ENCODE measurements around the gene TMEM185B. TPM values are rescaled to one million over a fixed set of nuclear protein-coding genes. Genes with fewer than 3 reads are reported as not detected.

The TMEM185B gene
- total and polyA plus RNA-seq, 4 donors, result 1.8 to 8.5 (median 6.8) TPM

GRCh38 chr2:120210270-120210693 is 12.9 kb downstream of the TMEM185B start:
- TF ChIP-seq JUND (IDR thresholded peaks at IDR 0.05) (no peak), RXRA (IDR thresholded peaks at IDR 0.05) (no peak), GABPA (IDR thresholded peaks at IDR 0.05 in 1 of 2, conservative IDR thresholded peaks at IDR 0.05 in 1 of 2) (no peak), HNF4A (conservative IDR thresholded peaks at IDR 0.05) (no peak), EGR1 (IDR thresholded peaks at IDR 0.05; ENCODE audit: low read depth in 2 of 2) (no peak), RAD21 (IDR thresholded peaks at IDR 0.05) (no peak), YY1 (IDR thresholded peaks at IDR 0.05) (no peak), FOXA1 (IDR thresholded peaks at IDR 0.05) (no peak), NR2F2 (IDR thresholded peaks at IDR 0.05) (no peak), HNF4G (IDR thresholded peaks at IDR 0.05) (no peak), ATF3 (IDR thresholded peaks at IDR 0.05) (no peak), CTCF (IDR thresholded peaks at IDR 0.05; ENCODE audit: low read depth, low read length, missing input control) (no peak), SP1 (IDR thresholded peaks at IDR 0.05) (no peak)
- Histone ChIP-seq H3K36me3 (ENCODE audit: control insufficient read depth in 4 of 4, insufficient read depth in 3 of 4, low read depth in 1 of 4, low read length in 3 of 4) (no peaks in the 10 kb centered on the region), H3K4me1 (ENCODE audit: control insufficient read depth in 4 of 4, insufficient read depth in 4 of 4, low read length in 3 of 4) (no peaks in the 10 kb centered on the region), H3K27ac (ENCODE audit: low read depth in 1 of 2, low read length in 2 of 2) (no peak overlapping the region), H3K4me3 (ENCODE audit: low read depth in 1 of 3, low read length in 3 of 3) (no peak overlapping the region), H3K27me3 (ENCODE audit: control insufficient read depth in 4 of 4, insufficient read depth in 4 of 4, low read length in 3 of 4) (no peaks in the 10 kb centered on the region), H3K9me3 (ENCODE audit: control insufficient read depth in 4 of 4, low read length in 3 of 4) (no peaks in the 10 kb centered on the region), H3K9ac (ENCODE audit: low read depth in 1 of 2, low read length in 2 of 2) (no peak overlapping the region)
- WGBS, result 62% methylated on average over 10 of the region's 10 CpGs
- DNase-seq (ENCODE audit: low spot score), result no peak

GRCh38 chr2:120209427-120210269 is 13.6 kb downstream of the TMEM185B start:
- Histone ChIP-seq H3K36me3 (ENCODE audit: control insufficient read depth in 4 of 4, insufficient read depth in 3 of 4, low read depth in 1 of 4, low read length in 3 of 4) (no peaks in the 10 kb centered on the region), H3K27ac (ENCODE audit: low read depth in 1 of 2, low read length in 2 of 2) (no peak overlapping the region), H3K9ac (ENCODE audit: low read depth in 1 of 2, low read length in 2 of 2) (no peak overlapping the region), H3K4me3 (ENCODE audit: low read depth in 1 of 3, low read length in 3 of 3) (no peak overlapping the region), H3K9me3 (ENCODE audit: control insufficient read depth in 4 of 4, low read length in 3 of 4) (no peaks in the 10 kb centered on the region), H3K4me1 (ENCODE audit: control insufficient read depth in 4 of 4, insufficient read depth in 4 of 4, low read length in 3 of 4) (no peaks in the 10 kb centered on the region), H3K27me3 (ENCODE audit: control insufficient read depth in 4 of 4, insufficient read depth in 4 of 4, low read length in 3 of 4) (no peaks in the 10 kb centered on the region)
- DNase-seq (ENCODE audit: low spot score), result no peak
- TF ChIP-seq MAX (IDR thresholded peaks at IDR 0.05) (no peak), RAD21 (IDR thresholded peaks at IDR 0.05) (no peak), SP1 (IDR thresholded peaks at IDR 0.05) (no peak), HNF4G (IDR thresholded peaks at IDR 0.05) (no peak), REST (IDR thresholded peaks at IDR 0.05) (no peak), EGR1 (IDR thresholded peaks at IDR 0.05; ENCODE audit: low read depth in 2 of 2) (no peak), FOXA1 (IDR thresholded peaks at IDR 0.05) (no peak), TAF1 (conservative IDR thresholded peaks at IDR 0.05) (no peak), NR2F2 (IDR thresholded peaks at IDR 0.05) (no peak), CTCF (IDR thresholded peaks at IDR 0.05; ENCODE audit: low read depth, low read length, missing input control) (no peak), GABPA (IDR thresholded peaks at IDR 0.05 in 1 of 2, conservative IDR thresholded peaks at IDR 0.05 in 1 of 2) (no peak), FOXA2 (IDR thresholded peaks at IDR 0.05) (no peak), HNF4A (conservative IDR thresholded peaks at IDR 0.05) (no peak), ZBTB33 (IDR thresholded peaks at IDR 0.05) (no peak)
- WGBS, result 87% methylated on average over 12 of the region's 12 CpGs

Data from liver (tissue), 9 donors.